Hippocampal formation (tissue), 2 donors: ENCODE data around the gene POLE4.

ENCODE experiments used
- DNase-seq, 2 donors: peaks; one replicate each; lab custom pipeline; 2025; lab: John Stamatoyannopoulos, UW

Gene POLE4

DNA sequence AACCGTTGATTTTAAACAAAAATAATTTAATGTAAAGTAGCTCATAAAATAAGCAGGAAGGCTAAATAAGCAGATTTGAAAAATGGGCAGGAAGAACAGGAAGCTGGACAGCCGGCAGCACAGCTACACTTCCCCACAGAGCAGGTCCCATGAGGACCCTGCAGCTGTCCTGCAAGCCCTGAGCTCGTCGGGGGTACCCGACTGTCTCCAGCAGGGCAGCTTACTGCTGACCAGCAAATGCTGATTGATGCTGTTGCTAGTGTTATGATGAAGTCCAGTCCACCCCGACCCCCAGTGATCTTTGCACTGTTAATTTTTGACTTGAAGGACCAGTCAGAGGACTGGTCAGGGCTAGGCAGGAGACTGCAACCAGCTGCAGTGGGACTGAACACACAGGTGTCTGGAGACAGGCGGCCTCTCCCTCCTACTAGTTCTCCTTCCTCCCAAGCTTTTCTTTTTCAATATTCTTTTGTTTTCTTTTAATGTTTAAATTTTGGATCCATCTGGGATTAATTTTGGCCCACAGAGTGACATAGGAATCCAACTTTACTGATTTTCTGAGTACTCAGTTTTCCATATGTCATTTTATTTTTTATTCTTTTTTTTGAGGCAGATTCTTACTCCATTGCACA is 27.7 kb downstream of the POLE4 start:
- no peak for DNase-seq

DNA sequence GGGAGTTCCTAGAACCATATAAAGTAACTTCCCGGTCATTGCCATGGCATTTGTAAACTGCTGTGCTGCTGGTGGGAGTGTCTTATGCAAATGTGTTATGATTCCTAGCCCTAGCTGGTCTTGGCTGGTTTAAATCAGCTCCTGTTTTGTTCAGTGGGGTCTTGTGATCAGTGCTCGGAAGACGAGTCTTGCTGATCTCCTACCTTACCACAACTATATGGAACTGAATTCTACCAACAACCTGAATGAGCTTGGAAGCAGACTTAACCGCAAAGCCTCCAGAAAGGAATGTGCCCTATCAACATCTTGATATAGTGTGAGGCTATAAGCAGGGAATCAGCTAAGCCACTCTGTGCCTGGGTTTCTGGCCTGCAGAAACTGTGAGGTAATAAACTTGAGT is 33.5 kb downstream of the POLE4 start:
- DNase-seq, result no peak

DNA sequence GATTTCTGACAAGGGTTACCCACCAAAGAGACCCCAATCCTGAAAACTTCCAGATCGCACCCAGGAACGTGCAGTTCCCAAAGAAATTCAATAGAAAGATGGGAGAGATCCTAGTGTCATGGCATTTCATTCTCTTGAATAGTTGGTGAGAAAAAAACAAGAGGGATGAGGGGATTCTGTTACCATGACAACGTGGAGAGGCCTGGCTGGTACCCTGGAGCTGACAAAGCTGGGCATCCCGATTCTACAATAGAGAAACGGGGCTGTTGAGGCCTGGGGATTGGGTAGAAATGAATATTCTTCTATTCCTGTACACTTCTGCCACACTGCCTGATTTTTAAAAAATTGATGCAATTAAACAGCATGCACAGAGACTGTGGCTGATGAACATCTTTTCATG is 41.0 kb downstream of the POLE4 start:
- DNase-seq, result no peak

DNA sequence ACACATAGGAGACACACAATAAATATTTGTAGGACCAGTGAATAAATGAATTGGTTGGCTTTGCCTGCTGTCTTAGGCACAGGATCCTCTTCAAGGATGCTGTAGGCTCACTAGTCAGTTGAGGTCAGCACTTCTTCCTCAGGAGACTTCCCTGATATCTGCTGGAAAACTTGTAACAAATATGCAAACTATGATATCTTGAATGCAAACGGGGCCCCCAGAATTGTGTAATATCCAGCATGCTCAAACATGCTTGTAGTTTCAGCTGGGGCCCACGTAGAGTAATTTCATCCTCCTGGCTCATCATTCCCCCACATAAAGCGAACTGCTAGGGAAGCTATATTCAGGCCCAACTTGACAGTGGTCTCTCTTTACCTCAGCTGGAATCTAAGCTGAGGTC is 43.6 kb downstream of the POLE4 start:
- no peak for DNase-seq

DNA sequence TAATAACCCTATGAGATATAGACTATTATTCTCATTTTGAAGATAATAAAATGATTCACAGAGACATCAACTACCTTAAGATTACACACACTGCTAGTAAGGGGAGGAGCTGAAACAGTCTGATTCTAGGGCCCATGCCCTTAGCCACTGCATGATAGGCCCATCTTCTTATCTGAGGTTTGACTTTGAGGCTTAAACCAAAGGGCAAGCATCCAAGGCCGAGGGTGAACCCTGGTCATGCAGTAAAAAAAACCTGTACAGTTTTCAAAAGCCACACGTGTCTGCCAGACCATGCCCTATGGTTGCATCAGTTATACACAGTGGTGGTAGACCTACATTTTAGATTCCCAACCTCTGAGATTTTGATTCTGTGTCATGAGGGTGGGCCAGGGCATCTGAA is 44.8 kb downstream of the POLE4 start:
- DNase-seq, result no peak

DNA sequence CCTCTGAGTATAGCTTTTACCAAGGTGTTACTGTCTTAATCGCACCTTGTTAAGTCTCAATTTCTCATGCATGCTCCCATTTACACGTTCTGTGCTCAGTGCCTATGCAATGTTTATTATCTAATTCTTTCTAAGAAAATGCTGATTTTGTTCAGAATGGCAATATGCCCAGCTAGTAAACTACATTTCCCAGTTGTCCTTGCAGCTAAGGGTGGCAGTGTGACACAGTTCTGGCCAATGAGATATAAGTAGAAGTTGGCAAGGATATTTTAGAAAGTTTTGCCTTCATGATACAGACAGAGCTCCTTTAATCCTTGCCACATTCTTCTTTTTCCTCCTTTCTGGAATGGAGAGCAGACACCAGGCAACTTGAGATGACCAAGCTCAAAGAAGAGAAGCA is 45.3 kb downstream of the POLE4 start:
- no peak for DNase-seq

DNA sequence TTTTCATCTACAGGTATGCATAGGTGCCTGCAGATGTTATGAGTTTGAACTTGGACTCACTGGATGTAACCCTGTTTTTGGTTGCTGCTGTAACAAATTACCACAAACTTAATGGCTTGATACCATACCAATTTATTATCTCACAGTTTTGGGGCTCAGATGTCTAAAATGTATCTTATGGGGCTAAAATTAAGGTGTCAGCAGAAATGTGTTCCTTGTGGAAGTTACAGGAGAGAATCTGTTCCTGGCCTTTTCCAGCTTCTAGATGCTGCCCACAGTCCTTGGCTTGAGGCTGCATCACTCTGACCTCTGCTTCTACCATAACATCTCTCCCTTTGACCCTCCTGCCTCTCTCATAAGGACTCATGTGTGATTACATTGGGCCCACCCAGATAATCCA is 47.6 kb downstream of the POLE4 start:
- DNase-seq, result no peak

DNA sequence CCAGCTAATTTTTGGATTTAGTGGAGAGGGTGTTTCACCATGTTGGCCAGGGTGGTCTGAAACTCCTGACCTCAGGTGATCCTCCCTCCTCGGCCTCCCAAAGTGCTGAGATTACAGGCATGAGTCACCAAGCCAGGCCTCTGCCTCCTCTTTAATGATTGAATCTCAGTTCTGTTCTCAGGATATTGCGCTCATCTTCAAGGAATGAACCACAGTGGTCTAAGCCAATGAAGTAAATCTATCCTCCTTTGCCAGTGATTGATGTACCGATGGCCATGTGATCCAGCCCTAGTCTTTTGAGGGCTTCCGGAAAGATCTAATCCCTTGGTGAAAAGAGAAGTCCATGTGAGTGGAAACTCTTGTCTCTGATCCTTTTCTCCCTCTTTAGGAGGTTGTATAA is 48.6 kb downstream of the POLE4 start:
- DNase-seq, result no peak

DNA sequence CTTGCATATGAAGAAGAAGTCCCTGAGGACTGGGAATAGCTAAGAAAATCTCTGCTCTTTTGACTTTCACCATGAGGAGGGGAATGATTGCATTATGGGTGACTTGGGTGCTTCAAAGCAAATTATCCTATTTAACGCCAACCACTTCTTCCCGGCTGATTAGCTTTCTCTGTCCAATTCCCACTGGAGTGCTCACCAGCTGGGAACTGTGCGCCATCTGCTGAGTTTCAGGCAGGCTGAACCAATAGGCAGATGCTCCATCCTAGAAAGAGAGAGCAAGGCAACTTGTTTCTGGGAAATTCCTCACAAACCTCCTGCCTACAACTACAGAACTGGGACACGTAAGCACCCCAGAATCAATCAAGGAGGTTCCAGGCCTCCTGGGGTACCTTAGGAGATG is 49.4 kb downstream of the POLE4 start:
- DNase-seq, result peak in 1 of 2 donors; percentile 50

DNA sequence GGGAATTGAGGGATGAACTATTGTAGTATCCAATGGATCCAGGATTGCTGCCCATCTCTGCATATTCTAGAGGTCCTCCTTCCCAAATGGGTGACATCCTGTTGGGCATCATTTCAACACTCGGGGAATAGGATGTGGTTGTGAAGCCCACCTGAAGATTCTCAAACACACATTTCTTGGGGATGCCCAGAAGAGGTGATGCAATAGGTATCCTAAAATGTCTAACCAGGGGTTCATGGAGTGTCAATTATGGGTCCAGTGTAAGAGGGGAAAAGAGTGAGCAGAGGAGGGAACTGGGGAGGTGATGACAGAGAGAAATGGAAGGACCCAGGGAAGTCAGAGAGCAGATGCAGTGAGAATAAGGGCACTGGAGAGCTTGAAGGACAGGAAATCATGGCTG is 52.1 kb downstream of the POLE4 start:
- no peak for DNase-seq

DNA sequence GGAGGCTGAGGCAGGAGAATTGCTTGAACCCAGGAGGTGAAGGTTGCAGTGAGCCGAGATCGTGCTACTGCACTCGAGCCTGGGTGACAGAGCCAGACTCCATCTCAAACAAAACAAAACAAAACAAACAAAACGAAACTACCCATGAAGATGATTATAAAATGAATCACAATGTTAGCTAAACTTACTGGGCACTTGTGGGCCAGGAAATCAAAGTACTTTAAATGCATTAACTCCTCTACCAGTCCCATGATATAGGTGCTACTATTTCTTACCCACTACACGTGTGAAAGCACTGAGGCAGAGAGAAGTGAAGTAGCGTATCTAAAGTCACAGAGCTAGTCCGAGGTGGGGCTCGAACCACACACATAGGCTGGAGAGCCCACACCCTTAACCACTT is 53.6 kb downstream of the POLE4 start:
- no peak for DNase-seq

DNA sequence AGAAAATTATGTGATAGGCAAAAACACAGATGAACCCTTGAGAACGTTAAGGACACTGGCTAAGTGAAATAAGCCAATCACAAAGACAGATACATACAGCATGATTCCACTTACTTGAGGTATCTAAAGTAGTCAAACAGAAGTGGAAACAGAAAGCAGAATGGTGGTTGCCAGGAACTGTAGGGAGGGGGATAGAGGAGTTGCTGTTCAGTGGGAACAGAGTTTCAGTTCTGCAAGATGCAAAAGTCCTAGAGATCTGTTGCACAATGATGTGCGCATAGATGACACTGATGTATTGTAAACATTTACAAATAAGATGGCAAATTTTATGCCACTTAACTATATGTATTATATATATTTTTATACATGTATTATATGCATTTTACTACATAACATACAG is 59.7 kb downstream of the POLE4 start:
- no peak for DNase-seq
